HCT116 (cell line): ENCODE results near the gene TEAD1.

Experiments
- ATF3 ChIP-seq: IDR thresholded peaks from 2 replicates; pipeline ENCODE4 v1.6.1; 2012
- EGR1 ChIP-seq: IDR thresholded peaks from 2 replicates; pipeline ENCODE4 v1.6.1; 2012; ENCODE audit warnings: low read depth
- EZH2 ChIP-seq: fragments of 200-600 bp; sonication (generic); IDR thresholded peaks from 2 replicates; pipeline ENCODE4 v1.6.1; 2017; ENCODE audit warnings: antibody characterized with exemption, mixed run types
- MAX ChIP-seq: IDR thresholded peaks from 2 replicates; pipeline ENCODE4 v1.6.1; 2012
- POLR2A ChIP-seq: IDR thresholded peaks from 2 replicates; pipeline ENCODE4 v1.7.0; 2011; ENCODE audit warnings: borderline replicate concordance; ENCODE audit not compliant: insufficient read depth, insufficient read length; ENCODE audit errors: extremely low read depth
- POLR2AphosphoS5 ChIP-seq: IDR thresholded peaks from 2 replicates; pipeline ENCODE4 v1.6.1; 2011; ENCODE audit warnings: mild to moderate bottlenecking, low read depth, low read length, moderate library complexity
- SIN3A ChIP-seq: IDR thresholded peaks from 2 replicates; pipeline ENCODE4 v1.6.1; 2012; ENCODE audit warnings: low read depth
- SP1 ChIP-seq: IDR thresholded peaks from 2 replicates; pipeline ENCODE4 v1.6.1; 2012; ENCODE audit warnings: low read depth
- SRF ChIP-seq: IDR thresholded peaks from 2 replicates; pipeline ENCODE4 v1.6.1; 2012; ENCODE audit warnings: low read depth
- TCF7L2 ChIP-seq: IDR thresholded peaks from 2 replicates; pipeline ENCODE4 v1.7.0; 2011; ENCODE audit warnings: borderline replicate concordance, inconsistent platforms; ENCODE audit not compliant: insufficient read depth, insufficient read length; ENCODE audit errors: extremely low read depth
- YY1 ChIP-seq: IDR thresholded peaks from 2 replicates; pipeline ENCODE4 v1.6.1; 2011; ENCODE audit warnings: low read length, low read depth, moderate library complexity, mild to moderate bottlenecking; ENCODE audit not compliant: insufficient replicate concordance; ENCODE audit errors: extremely low read depth
- TF ChIP-seq, protein P1 (sequence below), 3 experiments: fragments of 200-600 bp in 1 of 3; sonication (generic) in 1 of 3; IDR thresholded peaks in 2 of 3; conservative IDR thresholded peaks in 1 of 3; 2 replicates each; pipeline ENCODE4 v1.5.1; 2012 to 2017; ENCODE audit warnings: low read depth in 2 of 3, low read length in 2 of 3, antibody characterized with exemption in 1 of 3, borderline replicate concordance in 1 of 3, control low read depth in 1 of 3, mild to moderate bottlenecking in 1 of 3, mixed read lengths in 1 of 3, mixed run types in 1 of 3, moderate library complexity in 1 of 3; ENCODE audit not compliant: insufficient read depth in 1 of 3
- TF ChIP-seq, protein P2 (sequence below): IDR thresholded peaks from 2 replicates; pipeline ENCODE4 v1.6.1; 2011; ENCODE audit warnings: mild to moderate bottlenecking, low read length, moderate library complexity; ENCODE audit not compliant: insufficient replicate concordance; ENCODE audit errors: extremely low read depth

DNA sequence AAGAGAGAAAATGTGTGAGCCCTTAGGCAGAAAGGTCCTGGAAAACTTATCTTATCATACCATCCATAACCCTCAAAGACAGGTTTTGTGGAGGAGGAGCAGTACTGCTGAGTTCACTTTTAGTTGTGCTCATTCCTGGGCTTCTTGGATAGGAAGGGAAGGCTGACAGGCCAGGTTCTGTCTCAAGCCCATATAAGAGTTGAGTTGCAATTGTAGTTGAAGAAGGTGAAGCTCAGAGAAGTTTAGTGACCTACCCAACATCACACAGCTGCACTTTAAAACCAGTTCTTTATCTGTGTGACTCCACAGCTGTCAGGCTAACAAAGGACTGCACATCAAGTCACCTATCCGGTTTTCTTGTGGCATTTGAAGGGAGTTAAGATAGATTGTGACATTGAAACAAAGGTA, 13.0 kb downstream of the TEAD1 start:
- TF ChIP-seq SRF (no peak), SP1 (no peak), TCF7L2 (no peak), POLR2A (no peak), EZH2 (no peak), MAX (no peak), POLR2AphosphoS5 (no peak), YY1 (no peak), EGR1 (no peak), SIN3A (no peak), ATF3 (no peak)
- TF ChIP-seq, protein P1, sequence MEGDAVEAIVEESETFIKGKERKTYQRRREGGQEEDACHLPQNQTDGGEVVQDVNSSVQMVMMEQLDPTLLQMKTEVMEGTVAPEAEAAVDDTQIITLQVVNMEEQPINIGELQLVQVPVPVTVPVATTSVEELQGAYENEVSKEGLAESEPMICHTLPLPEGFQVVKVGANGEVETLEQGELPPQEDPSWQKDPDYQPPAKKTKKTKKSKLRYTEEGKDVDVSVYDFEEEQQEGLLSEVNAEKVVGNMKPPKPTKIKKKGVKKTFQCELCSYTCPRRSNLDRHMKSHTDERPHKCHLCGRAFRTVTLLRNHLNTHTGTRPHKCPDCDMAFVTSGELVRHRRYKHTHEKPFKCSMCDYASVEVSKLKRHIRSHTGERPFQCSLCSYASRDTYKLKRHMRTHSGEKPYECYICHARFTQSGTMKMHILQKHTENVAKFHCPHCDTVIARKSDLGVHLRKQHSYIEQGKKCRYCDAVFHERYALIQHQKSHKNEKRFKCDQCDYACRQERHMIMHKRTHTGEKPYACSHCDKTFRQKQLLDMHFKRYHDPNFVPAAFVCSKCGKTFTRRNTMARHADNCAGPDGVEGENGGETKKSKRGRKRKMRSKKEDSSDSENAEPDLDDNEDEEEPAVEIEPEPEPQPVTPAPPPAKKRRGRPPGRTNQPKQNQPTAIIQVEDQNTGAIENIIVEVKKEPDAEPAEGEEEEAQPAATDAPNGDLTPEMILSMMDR (IDR thresholded peaks at IDR 0.05 in 2 of 3, conservative IDR thresholded peaks at IDR 0.05 in 1 of 3; ENCODE audit: borderline replicate concordance in 1 of 3, insufficient read depth in 1 of 3, low read depth in 2 of 3, low read length in 2 of 3), result no peak
- TF ChIP-seq, protein P2, sequence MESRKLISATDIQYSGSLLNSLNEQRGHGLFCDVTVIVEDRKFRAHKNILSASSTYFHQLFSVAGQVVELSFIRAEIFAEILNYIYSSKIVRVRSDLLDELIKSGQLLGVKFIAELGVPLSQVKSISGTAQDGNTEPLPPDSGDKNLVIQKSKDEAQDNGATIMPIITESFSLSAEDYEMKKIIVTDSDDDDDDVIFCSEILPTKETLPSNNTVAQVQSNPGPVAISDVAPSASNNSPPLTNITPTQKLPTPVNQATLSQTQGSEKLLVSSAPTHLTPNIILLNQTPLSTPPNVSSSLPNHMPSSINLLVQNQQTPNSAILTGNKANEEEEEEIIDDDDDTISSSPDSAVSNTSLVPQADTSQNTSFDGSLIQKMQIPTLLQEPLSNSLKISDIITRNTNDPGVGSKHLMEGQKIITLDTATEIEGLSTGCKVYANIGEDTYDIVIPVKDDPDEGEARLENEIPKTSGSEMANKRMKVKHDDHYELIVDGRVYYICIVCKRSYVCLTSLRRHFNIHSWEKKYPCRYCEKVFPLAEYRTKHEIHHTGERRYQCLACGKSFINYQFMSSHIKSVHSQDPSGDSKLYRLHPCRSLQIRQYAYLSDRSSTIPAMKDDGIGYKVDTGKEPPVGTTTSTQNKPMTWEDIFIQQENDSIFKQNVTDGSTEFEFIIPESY, result no peak
